GM21737 (cell line): ENCODE results near the gene RND3.

Experiments
- ATAC-seq: cut with Tn5 transposase; IDR thresholded peaks from one replicate; pipeline ENCODE4 v1.9.1; 2021; ENCODE audit warnings: mild to moderate bottlenecking, moderate library complexity; ENCODE audit not compliant: unreplicated experiment

RND3 gene

DNA sequence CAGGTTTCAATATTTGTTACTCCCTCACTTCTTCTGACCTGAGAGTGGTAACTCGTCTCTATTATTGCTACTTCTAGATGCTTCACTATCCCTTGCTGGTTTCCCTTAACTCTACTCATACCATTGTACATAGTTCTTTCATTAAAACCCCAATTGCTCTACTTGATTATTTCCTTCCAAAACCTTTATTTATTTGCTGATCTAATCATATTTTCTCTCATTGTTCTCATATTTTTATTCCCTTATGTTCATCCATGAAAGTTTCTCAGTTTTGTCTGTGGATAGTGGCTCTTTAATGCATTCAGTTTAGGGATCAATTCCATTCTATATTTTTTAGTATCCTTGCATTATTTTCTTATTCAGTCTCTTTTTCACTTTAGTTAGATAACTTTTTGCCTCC lies 42.1 kb downstream of the RND3 start:
- ATAC-seq = no peak

DNA sequence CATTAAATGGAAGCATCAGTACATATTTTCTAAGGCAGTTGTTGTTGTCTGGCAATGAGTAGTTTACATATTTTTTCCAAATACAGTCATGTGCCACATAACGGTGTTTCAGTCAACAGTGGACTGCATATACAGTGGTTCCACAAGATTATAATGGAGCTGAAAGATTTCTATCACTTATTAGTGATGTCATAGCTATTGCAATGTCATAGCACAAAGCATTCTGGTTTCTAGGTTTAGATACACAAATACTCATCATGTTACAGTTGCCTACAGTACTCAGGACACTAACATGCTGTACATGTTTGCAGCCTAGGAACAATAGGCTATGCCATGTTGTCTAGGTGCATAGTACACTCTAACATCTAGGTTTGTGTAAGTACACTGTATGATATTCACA lies 45.0 kb downstream of the RND3 start:
- no peak for ATAC-seq

DNA sequence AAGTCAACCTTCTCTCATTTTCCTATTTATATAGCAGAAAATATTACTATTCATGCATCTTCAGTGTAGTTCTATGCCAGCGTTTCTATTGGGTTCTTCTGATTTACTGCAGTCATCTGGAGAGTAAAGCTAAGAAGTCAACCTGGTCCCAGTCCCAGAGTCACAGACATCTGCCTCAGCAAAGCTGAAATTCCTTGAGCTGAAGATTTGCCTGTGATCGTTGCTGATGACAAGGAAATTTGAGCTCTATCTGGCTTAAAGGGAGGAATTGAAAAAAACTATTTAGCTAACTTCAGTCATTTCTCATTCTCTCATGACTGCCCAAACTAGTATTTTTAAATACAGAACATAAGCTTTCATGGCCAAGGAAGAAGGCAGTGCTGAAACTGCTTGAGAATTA lies 45.7 kb downstream of the RND3 start:
- no peak for ATAC-seq

DNA sequence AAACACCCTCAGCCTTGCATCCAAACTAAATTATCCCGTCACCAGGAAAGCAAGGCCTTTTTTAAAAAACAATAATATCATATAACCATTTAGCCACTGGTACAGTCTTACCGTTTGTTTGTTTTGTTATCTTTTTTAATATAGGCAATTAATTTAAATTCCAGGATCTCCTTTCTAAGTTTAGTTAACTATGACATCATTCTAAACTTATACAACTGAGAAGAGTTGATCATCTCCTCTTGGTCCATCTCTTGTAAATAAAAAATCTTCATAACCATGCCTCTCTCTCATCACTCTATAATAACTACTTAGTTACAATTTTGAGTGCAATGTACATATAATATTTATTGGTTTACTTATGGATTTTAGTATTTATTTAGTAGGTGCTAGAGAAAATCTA lies 46.2 kb downstream of the RND3 start:
- ATAC-seq = no peak

DNA sequence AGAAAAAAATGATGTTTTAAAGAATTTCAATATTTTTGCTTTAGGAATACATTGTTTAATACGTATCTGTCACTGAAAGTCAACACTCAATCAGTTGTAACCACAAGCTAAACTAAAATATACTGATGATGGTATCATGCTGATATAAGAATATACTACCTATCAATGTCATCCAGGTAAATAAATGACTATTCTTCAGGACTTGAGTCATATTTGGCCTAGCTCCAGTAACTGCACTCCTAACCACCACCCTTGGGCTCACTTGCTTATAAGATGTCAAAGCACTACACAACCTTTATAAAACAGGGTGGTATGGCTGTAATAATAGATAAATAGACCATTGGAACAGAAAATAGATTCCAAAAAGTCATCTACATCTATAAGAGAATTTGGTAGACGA lies 48.8 kb downstream of the RND3 start:
- no peak for ATAC-seq

DNA sequence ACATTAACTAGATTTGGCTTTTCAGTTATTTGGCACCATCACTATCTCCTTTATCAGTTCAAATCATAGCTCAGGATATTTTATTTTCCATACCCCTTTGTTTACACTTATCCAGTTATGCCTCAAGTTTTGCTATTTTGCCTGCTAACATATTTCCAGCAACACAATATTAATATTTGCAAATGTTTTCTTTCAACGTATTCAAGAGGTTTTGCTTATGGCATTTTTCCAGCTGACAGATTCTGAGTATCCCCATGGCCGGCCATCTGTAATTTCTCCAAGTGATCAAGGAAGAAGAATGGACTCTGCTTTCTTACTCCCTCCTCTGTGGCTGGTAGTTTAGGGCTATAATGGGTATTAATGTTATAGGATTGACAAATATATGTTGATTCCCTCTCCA lies 49.4 kb downstream of the RND3 start:
- ATAC-seq = no peak

DNA sequence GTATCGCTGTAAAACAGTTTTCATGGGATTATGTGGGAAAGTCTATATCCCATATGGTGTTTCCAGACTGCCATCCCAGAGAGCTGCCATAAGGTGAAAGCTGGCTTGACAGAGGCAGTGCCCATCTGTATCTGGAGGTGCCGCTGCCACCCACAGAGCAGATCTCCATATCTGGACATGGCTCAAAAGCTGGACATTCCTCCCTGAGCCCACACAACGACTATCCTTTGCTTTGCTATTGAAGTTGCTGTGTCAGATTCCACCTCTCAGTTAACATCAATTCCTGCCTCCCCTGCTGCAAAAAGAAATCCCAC lies 55.2 kb downstream of the RND3 start:
- ATAC-seq = no peak

DNA sequence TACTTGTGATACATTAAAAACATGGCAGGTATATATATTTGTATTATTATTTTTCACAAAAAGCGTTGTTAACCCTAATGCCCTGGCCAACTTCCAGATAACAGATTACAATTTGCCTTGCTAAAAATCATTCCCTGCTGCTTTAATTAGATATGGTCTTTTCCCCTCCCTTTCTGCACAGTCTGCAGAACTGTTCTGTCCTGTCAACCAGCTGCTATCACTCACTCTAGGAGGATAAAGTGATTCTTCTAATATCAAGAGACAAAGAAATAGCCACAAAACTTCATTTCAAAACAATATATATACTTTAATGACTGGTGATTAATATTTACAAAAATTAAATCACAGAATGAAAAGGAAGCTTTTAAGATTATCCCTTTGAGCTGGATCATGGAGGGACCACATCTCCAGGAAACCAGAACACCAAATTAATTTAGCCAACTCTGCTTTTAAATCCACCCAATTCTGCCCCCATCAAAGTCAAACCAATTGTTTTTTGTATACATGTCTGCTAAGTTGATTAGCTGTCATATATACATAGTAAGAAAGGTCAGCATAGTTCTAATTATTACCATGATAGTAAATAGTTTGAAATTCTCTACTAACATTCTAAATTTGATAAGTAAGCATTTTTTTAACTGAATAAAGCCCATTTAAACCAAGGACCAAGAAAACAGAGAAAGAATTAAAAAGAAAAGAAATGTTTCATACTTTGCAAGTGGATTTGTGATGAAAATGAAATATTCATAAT lies 55.7 kb downstream of the RND3 start:
- no peak for ATAC-seq

DNA sequence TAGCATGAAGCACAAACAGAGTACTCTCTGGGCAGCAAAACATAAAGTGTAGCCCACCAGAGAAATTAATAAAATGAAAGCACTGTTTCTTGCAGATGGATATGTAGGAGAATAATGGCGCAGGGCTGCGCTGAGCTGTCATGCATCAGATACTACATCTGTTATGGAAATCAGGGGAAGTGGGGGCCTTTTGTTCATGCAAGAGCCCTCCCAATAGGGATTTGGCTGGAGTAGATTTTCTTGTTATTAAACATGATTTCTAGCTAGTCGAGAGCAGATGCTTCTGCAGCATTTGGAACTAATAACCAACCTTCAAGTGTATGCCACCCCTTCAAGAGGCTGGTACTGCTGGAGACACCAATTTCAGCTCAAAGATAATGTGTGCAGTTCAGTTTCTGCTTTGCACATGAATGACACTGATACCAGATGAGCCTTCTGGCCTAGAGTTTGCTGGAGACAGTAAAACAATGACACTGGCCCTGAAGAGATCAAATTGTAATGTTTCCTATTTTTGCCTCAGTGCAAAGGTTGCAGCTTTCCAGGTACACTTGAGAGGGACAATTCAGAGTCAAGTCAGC lies 58.0 kb downstream of the RND3 start:
- no peak for ATAC-seq

DNA sequence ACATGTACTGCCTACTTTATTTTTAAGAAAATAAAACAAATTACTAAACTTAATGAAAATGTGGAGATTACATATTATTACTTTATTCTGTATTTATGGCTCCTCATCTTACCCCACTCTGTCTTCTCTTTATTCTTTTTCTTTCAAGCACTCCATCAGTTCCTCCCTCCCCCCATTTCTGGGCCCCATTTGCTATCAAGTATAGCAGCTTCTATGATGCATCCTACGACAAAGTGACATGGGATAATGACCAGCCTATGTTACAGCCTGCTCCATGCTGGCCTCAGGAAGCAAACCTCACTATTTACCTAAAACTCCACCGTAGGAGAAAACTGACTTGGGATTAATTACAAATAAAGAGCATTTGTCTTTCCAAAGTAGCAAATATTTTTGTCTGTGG lies 58.8 kb downstream of the RND3 start:
- ATAC-seq = no peak

DNA sequence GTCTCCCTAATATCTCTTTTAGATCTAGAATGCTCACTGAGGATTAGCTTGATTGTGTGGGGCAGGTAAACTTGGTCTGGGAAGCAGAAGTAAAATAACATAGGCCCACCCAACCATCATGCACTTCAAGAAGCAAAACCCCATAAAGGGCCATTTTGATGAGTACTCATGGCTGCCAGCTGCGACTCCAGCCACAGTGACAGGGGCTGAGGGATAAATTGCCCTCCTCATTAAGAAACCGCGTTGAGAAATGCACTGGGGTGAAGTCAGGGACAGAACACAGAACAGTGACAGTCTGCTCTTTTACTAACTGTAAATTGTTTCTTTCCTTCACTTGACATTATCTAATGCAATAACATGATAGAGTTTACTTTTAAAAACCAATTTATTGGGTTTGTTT lies 60.2 kb downstream of the RND3 start:
- no peak for ATAC-seq

DNA sequence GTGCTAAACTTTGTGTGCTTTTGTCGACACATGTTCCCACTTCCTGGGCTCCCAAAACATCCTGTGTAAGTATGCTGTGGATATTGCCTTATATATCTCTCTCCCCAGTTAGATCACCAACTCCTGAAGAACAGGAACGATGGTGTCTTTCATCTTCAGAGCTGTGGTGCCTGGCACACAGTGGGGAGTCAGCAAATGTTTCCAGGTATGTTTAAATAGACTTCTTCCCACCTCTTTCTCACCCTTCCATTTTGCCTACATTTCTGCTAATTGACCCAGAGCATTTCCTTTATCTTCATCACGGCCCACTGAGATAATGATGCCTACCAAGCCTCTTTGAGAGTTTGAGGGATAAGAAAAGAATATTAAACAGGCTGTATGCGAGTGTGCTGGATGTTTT lies 60.7 kb downstream of the RND3 start:
- ATAC-seq = no peak

DNA sequence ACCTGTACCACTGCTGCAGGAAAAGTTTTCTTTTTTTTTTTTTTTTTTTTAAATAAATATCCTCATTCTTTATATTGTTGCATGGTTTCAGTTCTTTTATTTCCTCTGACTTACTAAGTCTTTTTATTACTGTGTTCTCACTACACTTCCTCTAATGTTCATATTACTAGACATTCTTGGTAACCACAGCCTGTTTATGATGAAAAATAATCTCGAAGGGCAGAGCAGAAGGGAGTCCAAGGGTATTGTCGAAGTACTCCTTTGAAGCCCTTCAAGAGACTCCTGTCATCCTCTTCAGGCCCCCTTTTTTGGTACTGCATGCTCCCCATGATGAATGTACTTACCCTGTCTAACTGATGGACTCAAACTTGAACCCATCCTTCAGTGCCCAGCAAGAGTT lies 61.2 kb downstream of the RND3 start:
- ATAC-seq = no peak

DNA sequence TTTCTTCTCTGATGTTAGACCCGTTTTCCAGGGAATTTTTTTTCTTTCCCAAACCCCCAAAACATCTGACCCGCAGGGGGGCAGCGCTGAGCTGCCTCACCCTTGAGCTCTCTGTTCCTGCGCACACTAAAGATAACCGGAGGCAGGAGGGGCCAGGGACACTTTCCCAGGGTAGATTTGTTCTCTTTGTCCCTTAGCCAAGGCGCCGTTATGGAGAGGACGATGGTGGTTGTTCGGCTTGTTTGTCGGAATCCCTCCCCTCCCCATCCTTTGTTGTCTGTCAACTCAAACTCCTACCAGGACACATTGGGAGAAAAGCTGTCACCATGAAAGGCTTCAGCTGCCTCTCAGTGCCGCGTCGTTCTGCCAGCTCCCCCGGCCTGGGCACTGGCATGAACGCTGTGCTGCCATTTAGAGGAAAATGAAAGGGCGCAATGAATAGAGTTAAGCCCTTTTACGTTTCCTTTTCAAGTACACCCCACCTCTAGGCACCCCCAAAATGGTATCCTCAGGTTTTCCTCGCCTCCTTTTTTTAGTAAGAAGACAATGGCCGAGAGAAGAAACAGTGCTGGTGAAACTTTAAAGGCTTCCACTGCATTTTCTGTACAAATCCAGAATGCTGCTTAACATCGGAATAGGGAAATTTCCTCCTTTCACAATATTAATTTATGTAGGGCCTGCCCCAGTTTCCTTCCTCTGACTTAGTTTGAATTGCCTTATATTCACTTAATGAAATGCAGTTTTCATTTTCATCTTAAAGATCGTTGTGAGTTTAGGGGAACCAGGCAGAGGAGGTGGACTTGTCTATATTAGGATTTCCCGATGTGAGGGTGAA lies 62.1 kb downstream of the RND3 start:
- no peak for ATAC-seq

DNA sequence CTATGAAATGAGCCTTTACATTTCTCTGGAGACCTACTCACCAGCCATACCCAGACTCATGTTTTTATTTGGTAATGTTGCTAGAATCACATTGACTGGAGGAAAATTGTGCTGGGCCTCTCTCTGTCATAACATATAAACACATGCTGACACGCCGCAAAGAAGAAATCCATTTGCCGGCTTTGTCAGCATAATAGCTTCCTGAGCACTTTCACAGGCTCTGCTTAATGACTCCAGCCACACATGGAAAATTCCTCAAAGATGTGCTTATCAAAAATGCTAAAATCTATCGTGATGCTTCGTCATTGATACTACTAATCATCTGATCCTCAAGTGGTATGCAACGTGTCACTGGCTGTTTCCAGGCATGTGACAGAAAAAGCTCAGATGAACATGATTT lies 63.1 kb downstream of the RND3 start:
- no peak for ATAC-seq

DNA sequence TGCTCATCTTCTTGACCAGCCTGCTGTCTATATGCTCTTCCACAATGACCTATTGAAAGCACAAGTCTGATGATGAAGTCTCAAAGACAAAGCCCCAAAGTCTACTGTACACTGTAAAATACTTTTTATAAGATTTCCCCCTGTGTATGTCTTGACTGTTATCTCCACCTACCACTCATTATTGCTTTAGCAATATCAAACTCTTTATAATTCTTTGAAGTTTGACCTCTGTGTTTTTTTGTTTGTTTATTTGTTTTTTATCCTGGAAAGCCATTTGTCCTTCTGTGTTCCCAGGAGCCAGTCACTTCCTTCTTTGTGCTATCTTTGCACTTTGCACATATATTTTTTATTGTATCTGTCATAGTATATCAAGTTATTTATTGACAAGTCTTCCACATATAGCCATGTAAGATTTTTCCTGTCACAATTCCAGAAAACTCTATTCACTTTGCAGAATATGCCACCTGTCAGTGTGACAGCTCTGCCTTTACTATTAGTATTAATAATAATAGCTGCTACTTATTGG lies 66.3 kb downstream of the RND3 start:
- no peak for ATAC-seq

DNA sequence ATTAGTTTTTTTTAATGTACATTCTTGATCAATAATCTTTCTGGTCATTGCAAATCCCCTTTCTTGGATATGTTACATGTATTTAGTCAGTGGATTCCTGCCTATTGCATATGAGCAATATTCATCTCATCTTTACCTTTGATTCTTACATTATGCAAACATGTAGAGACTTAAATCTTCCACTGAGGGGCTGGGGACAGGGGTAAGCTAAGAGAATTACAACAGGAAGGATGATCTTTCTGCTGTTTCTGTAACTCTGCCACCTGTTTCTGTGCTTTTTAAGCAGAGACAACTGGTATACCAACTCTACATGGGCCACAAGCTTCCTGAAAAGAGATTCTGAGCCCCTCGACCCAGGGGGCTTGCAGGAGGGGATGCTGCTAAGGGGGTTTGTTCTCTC lies 68.6 kb downstream of the RND3 start:
- ATAC-seq = no peak
